ENCODE measurements around the gene COX7B. TPM values are rescaled to one million over a fixed set of nuclear protein-coding genes. Genes with fewer than 3 reads are reported as not detected.
"Not testable (repeated sequence)": the region's sequence is repeated elsewhere in the genome, so short reads cannot be mapped to it uniquely, and the experiment has no call there.

COX7B gene
- total RNA-seq, 2 donors from 2014 or later = 150 to 190 TPM

GRCh38 chrX:77917294-77917933, 18.1 kb downstream of the COX7B start:
- intact Hi-C loops (cut with DNase I) = no loop called here
- H3K4me3 ChIP-seq = no peak overlapping the region

GRCh38 chrX:77918568-77918967, 19.3 kb downstream of the COX7B start:
- no peak for ATAC-seq

More at GRCh38 chrX:77917294-77917933, 18.1 kb downstream of the COX7B start:
- DNase-seq (no peak), ATAC-seq (no peak)
- no peaks in the 10 kb centered on the region for H3K27me3 ChIP-seq
- no peaks in the 10 kb centered on the region for H3K4me1 ChIP-seq
- TF ChIP-seq, protein P1, sequence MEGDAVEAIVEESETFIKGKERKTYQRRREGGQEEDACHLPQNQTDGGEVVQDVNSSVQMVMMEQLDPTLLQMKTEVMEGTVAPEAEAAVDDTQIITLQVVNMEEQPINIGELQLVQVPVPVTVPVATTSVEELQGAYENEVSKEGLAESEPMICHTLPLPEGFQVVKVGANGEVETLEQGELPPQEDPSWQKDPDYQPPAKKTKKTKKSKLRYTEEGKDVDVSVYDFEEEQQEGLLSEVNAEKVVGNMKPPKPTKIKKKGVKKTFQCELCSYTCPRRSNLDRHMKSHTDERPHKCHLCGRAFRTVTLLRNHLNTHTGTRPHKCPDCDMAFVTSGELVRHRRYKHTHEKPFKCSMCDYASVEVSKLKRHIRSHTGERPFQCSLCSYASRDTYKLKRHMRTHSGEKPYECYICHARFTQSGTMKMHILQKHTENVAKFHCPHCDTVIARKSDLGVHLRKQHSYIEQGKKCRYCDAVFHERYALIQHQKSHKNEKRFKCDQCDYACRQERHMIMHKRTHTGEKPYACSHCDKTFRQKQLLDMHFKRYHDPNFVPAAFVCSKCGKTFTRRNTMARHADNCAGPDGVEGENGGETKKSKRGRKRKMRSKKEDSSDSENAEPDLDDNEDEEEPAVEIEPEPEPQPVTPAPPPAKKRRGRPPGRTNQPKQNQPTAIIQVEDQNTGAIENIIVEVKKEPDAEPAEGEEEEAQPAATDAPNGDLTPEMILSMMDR (IDR thresholded peaks at IDR 0.05) = no peak
- TF ChIP-seq POLR2A (IDR thresholded peaks at IDR 0.05) = no peak
- no peaks in the 10 kb centered on the region for H3K36me3 ChIP-seq (replicated peaks in 1 of 2; ENCODE audit: insufficient read depth in 1 of 2, low read depth in 2 of 2)
- WGBS, 2 donors = 28 to 32% methylated on average over 2 of the region's 2 CpGs
- H3K27ac ChIP-seq = no peak overlapping the region
- H3K9me3 ChIP-seq = no peaks in the 10 kb centered on the region

DNA sequence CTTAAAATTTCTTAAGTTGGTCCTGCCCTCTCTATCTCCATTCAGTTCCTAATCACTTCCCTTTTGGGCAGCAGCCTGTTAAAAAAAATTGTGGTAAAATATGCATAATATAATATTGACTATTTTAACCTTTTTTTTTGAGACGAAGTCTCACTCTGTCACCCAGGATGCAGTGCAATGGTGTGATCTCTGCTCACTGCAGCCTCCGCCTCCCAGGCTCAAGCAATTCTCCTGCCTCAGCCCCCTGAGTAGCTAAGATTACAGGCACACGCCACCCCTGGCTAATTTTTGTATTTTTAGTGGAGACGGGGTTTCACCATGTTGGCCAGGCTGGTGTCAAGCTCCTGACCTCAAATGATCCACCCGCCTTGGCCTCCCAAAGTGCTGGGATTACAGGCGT, 20.1 kb downstream of the COX7B start:
- H3K36me3 ChIP-seq (replicated peaks in 1 of 2; ENCODE audit: insufficient read depth in 1 of 2, low read depth in 2 of 2); H3K27ac ChIP-seq; ATAC-seq; H3K4me1 ChIP-seq; intact Hi-C loops (cut with DNase I); H3K27me3 ChIP-seq; H3K4me3 ChIP-seq; H3K9me3 ChIP-seq; DNase-seq: not testable (repeated sequence)
- 83 to 85% methylated on average over 5 to 6 of the region's 6 CpGs for WGBS, 2 donors

More at GRCh38 chrX:77918568-77918967, 19.3 kb downstream of the COX7B start:
- WGBS, 2 donors = 23 to 45% methylated on average over 2 to 3 of the region's 3 CpGs
- no peak for DNase-seq
- Histone ChIP-seq H3K27ac (no peak overlapping the region), H3K36me3 (replicated peaks in 1 of 2; ENCODE audit: insufficient read depth in 1 of 2, low read depth in 2 of 2) (no peaks in the 10 kb centered on the region), H3K9me3 (no peaks in the 10 kb centered on the region), H3K4me3 (no peak overlapping the region), H3K27me3 (no peaks in the 10 kb centered on the region), H3K4me1 (no peaks in the 10 kb centered on the region)
- no peak for TF ChIP-seq POLR2A (IDR thresholded peaks at IDR 0.05)
- TF ChIP-seq, protein P1 (IDR thresholded peaks at IDR 0.05) = no peak
- intact Hi-C loops (cut with DNase I) = no loop called here

- no peak overlapping the region for H3K4me3 ChIP-seq
- H3K4me1 ChIP-seq = peaks cover 7% of the 10 kb centered on the region
- DNase-seq (no peak), ATAC-seq (no peak)
- TF ChIP-seq POLR2A (IDR thresholded peaks at IDR 0.05) = no peak
- TF ChIP-seq, protein P1 (IDR thresholded peaks at IDR 0.05) = no peak
- no peak overlapping the region for H3K27ac ChIP-seq
- H3K36me3 ChIP-seq (replicated peaks in 1 of 2; ENCODE audit: insufficient read depth in 1 of 2, low read depth in 2 of 2) = no peaks in the 10 kb centered on the region
- intact Hi-C loops (cut with DNase I) = no loop called here
- H3K27me3 ChIP-seq = no peaks in the 10 kb centered on the region
- no peaks in the 10 kb centered on the region for H3K9me3 ChIP-seq
Observed at GRCh38 chrX:77922787-77923186, 23.5 kb downstream of the COX7B start.

GRCh38 chrX:77924320-77924859, 25.1 kb downstream of the COX7B start:
- Histone ChIP-seq H3K4me1 (peaks cover 7% of the 10 kb centered on the region), H3K36me3 (replicated peaks in 1 of 2; ENCODE audit: insufficient read depth in 1 of 2, low read depth in 2 of 2) (no peaks in the 10 kb centered on the region), H3K4me3 (no peak overlapping the region), H3K9me3 (no peaks in the 10 kb centered on the region), H3K27ac (no peak overlapping the region), H3K27me3 (no peaks in the 10 kb centered on the region)
- 61 to 77% methylated on average over 6 to 8 of the region's 8 CpGs for WGBS, 2 donors
- no peak for TF ChIP-seq POLR2A (IDR thresholded peaks at IDR 0.05)
- TF ChIP-seq, protein P1 (IDR thresholded peaks at IDR 0.05) = no peak
- DNase-seq (no peak), ATAC-seq (no peak)
- intact Hi-C loops (cut with DNase I) = no loop called here

Data from body of pancreas (tissue), 4 donors.